OCI-LY1 (cell line): ENCODE data around the gene RAPGEF2.

ENCODE experiments used
- CTCF ChIP-seq: fragments of 200-600 bp; sonication (generic), shearing (Covaris generic); IDR thresholded peaks from 2 replicates; pipeline ENCODE4 v1.5.1; 2017; ENCODE audit warnings: mild to moderate bottlenecking, antibody characterized with exemption, low read length, moderate library complexity, mixed read lengths
- EZH2 ChIP-seq: fragments of 200-600 bp; sonication (generic), shearing (Covaris generic); IDR thresholded peaks from 2 replicates; pipeline ENCODE4 v1.8.0; 2017; ENCODE audit warnings: borderline replicate concordance, mixed run types, mild to moderate bottlenecking, antibody characterized with exemption, low read length, moderate library complexity, mixed read lengths

GRCh38 chr4:159150821-159151390, 48.0 kb downstream of the RAPGEF2 start:
- TF ChIP-seq CTCF, result no peak
- TF ChIP-seq EZH2, result no peak
